NB4 (cell line): ENCODE data around the gene PPP1R3G.

Experiments used
- CTCF ChIP-seq: IDR thresholded peaks from one replicate; pipeline ENCODE4 v1.5.1; 2012; ENCODE audit warnings: low read depth, low read length
- MYC ChIP-seq: IDR thresholded peaks from 2 replicates; pipeline ENCODE4 v1.6.1; 2011; ENCODE audit warnings: low read depth, low read length
- POLR2A ChIP-seq: IDR thresholded peaks from 2 replicates; pipeline ENCODE4 v1.6.1; 2011; ENCODE audit warnings: mild to moderate bottlenecking; ENCODE audit not compliant: insufficient read length; ENCODE audit errors: extremely low read depth
- TF ChIP-seq, protein P1 (sequence below): IDR thresholded peaks from 2 replicates; pipeline ENCODE4 v1.6.1; 2011; ENCODE audit warnings: low read depth, low read length

- no peak for TF ChIP-seq CTCF
- TF ChIP-seq POLR2A, result no peak
- TF ChIP-seq, protein P1, sequence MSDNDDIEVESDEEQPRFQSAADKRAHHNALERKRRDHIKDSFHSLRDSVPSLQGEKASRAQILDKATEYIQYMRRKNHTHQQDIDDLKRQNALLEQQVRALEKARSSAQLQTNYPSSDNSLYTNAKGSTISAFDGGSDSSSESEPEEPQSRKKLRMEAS, result no peak
- TF ChIP-seq MYC, result no peak
Measured at GRCh38 chr6:5098501-5099270, 13.5 kb downstream of the PPP1R3G start.
